Measurements from ENCODE around the gene GCG.
A peak's percentile ranks its signal among the peaks of the same experiment; 100 is the strongest.

GCG gene

DNA sequence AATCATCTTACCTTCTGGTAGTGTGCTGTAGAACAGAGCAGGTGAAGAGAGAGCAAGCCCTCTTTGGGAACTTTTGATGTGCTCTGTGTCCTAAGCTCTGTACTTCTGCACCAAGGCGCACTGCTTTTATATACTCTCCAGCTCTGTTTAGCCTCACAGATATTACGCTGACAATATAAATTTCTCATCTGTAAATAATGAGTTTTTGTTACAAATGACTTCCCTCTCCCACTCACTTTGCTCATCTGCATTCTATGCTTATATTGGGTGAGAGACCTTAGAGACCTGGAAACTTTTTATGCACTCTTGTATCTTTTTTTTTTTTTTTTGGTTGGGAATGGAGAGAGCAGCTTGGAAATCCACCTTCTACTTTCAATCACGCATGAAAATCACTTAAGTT is at the start of gene GCG:
Gene GCG, minus strand, starts transcription at position 101 of the 400 bp plus-strand sequence. CDS start 3,069 bp downstream, outside the sequence.
- DNase-seq, result no peak

DNA sequence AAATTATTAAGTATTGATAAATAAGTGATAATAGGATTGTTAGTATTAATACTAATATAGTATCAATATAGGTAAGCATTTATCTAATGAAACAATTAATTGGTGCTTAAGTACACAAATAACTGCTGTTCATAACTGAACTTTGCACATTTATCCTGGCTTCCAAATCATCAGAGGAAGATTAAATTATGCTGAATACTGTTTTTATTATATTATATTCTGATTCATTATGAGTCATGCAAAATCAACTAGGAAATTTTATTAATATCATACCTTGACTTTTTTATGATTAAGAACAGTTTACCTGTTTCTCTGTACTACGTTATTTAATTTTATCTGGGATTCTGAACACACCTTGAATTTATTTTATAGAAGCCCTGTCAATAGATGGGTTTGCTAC is 48.6 kb upstream of the GCG start:
- DNase-seq, result no peak

- DNase-seq, result no peak
These were observed 47.9 kb upstream of the GCG start for GRCh38 chr2:162199913-162200312.

DNA sequence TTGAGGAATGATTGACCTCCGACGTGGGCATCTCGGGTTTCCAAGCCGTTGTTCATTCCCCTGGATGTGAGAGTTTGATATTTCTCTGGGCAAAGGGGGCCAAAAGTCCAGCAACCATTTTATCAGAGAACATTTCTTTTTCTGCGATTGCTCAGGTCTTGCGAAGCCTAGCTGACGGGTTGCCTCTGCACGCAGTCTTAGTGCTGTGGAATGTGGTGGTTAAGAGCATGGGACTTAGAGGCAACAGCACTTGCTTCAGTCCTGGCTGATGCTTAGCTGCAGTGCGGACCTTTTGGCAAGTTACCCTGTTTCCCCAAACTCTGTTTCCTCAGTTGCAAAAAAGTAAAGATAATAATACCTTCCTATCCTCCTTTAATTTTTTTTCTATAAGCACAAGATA is 46.2 kb upstream of the GCG start:
- no peak for DNase-seq

DNA sequence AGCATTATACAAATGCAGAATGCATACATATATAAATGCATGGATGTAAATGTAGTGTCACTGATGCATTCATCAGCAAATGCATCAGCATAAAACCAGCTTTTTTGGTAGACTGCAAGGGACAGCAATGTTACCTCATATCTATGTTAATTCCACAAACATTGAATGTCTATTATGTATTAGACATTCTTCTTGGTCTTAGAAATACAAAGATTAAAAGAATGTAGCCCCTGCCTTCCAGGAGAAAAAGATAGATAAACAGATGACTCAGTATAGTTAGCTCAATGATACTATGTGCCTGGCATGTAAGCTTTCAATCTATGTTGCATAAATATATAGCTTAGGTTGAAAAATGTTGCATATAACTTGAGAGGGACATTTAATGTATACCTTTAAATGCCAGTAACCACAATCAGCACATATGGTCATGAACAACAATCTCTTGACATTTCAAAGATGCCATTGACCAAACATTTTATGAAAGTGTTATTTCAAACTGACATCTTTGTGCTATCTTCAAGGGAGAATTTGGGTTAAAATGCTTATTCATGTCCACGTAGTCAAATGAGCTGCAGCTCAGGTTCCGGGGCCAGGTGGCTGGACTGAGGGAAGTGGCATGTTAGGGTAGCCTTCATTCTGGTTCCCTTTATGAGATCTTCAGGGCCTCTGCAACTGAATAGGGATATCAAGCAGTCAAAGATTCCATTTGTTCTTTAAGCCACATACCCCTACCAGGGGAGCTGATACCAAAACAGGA is 45.2 kb upstream of the GCG start:
- DNase-seq, result no peak

- no peak for DNase-seq
These were observed 44.6 kb upstream of the GCG start for GRCh38 chr2:162196638-162197037.

GRCh38 chr2:162188451-162188850 is 36.4 kb upstream of the GCG start:
- DNase-seq, result no peak

DNA sequence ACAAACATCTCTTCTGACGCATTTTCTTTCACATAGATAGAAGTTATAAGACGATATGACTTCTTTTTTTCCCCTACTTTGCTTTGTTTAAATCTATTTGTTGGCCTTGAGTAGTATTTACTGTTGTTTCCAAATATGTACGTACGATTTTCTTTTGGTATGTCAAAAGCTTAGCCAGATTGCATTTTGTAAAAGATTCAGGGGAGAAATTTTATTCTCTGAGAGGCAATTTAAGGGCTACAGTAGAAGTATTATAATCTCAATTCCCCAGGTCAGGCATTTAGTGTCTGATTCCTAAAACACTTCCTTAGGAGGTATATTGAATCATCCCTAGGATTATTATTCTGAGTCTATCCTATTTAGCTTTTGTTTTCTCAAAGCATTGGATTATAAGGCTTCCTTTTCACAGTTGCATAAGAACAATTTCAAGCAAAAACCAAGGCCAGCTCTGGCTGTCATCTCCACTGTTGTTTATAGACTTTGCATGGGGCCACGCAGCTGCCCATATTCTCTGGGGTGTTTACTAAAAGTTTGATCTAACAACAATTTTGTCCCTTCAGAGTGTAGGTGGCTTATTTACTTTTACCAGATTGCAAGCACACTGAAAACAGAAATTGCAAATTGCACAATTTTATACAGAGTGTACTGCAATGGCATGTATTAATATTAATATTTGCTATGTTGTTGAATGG is 33.6 kb upstream of the GCG start:
- no peak for DNase-seq

GRCh38 chr2:162184821-162185450 is 32.9 kb upstream of the GCG start:
- no peak for DNase-seq

- DNase-seq, result no peak
These were observed 32.3 kb upstream of the GCG start for GRCh38 chr2:162184359-162184758.

- DNase-seq, result no peak
These were observed 30.3 kb upstream of the GCG start for GRCh38 chr2:162182395-162182794.

GRCh38 chr2:162177301-162177700 is 25.3 kb upstream of the GCG start:
- DNase-seq, result no peak

GRCh38 chr2:162175714-162176113 is 23.7 kb upstream of the GCG start:
- no peak for DNase-seq

DNA sequence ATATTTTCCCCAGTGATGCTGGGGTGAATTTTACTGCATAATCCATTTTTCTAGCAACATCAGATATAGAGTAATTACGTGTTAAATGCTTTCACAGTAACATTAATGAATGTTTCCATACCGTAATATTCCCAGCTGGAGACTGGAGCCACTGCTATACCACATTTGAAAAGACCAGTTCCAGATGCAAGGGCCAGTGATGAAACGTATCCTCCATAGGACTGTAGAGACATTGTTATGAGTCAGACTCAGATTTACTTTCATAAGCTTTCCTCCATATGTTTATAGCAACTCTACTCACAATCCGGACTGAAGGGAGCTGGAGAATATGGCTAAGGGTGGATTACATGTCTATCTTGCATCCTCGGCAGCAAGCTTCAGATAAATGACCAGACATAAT is 22.7 kb upstream of the GCG start:
- DNase-seq, result no peak

DNA sequence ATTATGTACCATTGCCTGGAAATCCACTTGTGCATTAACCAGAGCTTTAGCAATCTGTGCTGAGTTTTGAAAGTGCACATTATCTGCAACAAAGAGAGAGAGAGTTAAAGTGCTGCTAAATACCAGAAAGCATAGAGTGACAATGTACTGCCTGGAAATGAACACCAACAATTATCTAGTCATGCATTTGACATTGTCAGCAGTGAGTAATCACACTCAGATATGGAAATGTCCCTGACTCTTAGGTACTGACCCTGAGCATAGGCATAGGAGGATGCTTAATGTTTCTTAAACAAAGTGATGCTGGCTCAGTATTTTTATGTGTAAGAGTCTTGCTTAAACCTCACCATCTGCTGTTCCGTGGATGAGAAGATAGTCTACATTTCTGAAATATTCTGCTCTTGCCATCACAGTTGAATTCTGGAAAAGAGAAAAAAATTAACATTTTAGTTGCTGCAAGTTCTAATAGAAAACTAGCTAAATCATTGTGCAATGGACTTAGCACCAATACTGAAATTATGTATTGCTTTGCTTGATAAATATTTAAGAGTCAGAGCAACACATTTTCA is 20.8 kb upstream of the GCG start:
- DNase-seq, result no peak

GRCh38 chr2:162166745-162167144 is 14.7 kb upstream of the GCG start:
- DNase-seq, result no peak

GRCh38 chr2:162166174-162166573 is 14.1 kb upstream of the GCG start:
- DNase-seq, result no peak

DNA sequence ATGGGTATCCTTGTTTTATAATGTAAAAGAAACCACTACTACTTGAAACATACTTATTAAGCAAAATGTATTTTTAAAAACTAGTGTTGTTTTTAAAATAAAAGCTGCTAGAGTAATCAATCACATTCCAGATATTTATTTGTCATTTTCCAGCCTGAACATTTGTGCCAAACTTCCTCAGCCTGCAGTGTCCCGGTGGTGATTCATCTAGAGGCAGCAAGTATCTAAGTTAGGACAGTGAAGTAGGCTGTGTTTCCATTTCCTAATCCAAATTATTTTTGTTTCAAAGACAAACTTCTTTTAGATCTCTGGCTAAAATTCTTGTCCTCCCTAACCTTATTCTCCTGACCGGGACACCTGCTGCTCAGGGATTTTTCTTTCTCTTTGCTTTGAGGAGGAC is 12.8 kb upstream of the GCG start:
- DNase-seq, result no peak

GRCh38 chr2:162159446-162159845 is 7.4 kb upstream of the GCG start:
- no peak for DNase-seq

DNA sequence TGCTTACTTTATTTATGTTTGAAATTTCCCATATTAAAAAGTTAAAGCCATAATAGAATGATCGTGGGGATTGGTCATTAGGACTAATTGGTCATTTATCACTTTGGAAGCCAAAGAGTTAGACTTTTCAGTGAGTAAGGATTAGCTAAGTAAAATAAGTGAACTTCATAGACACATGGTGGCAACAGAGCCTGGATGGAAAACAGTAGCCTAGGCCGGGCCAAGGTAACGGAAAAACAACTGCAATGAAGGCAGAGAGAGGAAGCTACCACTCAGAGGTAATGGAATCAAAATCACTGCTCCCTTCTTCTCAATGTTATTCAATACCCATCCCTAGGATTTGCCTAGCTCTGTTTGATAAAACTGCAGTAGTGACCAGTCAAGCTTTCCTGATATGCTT is 4.1 kb upstream of the GCG start:
- DNase-seq, result no peak

- DNase-seq, result no peak
These were observed 3.0 kb upstream of the GCG start for GRCh38 chr2:162155093-162155492.

GRCh38 chr2:162153608-162154224 is 1.7 kb upstream of the GCG start:
- DNase-seq, result peak; percentile 28

GRCh38 chr2:162149940-162150339 is 2.1 kb downstream of the GCG start:
- no peak for DNase-seq

Measured in activated CD4-positive, alpha-beta T cell treated with anti-CD3 and anti-CD28 coated beads for 1 hour (primary cell).